Hypothalamus (tissue), 51 donors: Measurements from ENCODE around the gene MPDU1.
"Not testable (repeated sequence)": the region's sequence is repeated elsewhere in the genome, so short reads cannot be mapped to it uniquely, and the experiment has no call there.

Experiments used
- DNase-seq, 51 donors: peaks; one replicate each; lab custom pipeline; 2025; lab: John Stamatoyannopoulos, UW

Gene MPDU1

GRCh38 chr17:7579001-7579833 lies 4.4 kb upstream of the MPDU1 start, which contains the start of gene CD68:
CD68 (plus strand) TSS chr17:7579638; CDS start chr17:7579678, 40 bp downstream.
- peak in 23 of 51 donors; percentile 16 to 74 (median 47) for DNase-seq

- peak in 1 of 51 donors; percentile 7 for DNase-seq
These were observed 3.6 kb upstream of the MPDU1 start for GRCh38 chr17:7579834-7580603.

GRCh38 chr17:7580604-7581575 lies 2.8 kb upstream of the MPDU1 start:
- no peak for DNase-seq

GRCh38 chr17:7582396-7583252 lies 1.0 kb upstream of the MPDU1 start:
- DNase-seq = peak in 2 of 51 donors; percentile 17 to 56

- DNase-seq = no peak
These were observed 3.2 kb downstream of the MPDU1 start for GRCh38 chr17:7586673-7587419.

- DNase-seq = no peak
These were observed 3.9 kb downstream of the MPDU1 start for GRCh38 chr17:7587420-7588151.

GRCh38 chr17:7588553-7589203 lies 5.0 kb downstream of the MPDU1 start:
- peak in 1 of 51 donors; percentile 42 for DNase-seq

GRCh38 chr17:7589204-7589868 lies 5.7 kb downstream of the MPDU1 start:
- DNase-seq = peak in 45 of 51 donors; percentile 26 to 88 (median 73)

- no peak for DNase-seq
These were observed 6.4 kb downstream of the MPDU1 start, which contains the start of gene SOX15 for GRCh38 chr17:7589891-7590691. SOX15 (minus strand) TSS chr17:7590094; CDS start chr17:7589676, 418 bp downstream.

- no peak for DNase-seq
These were observed 7.1 kb downstream of the MPDU1 start for GRCh38 chr17:7590743-7591142.

GRCh38 chr17:7591596-7591995 lies 7.9 kb downstream of the MPDU1 start:
- no peak for DNase-seq

GRCh38 chr17:7592422-7593021 lies 8.9 kb downstream of the MPDU1 start:
- DNase-seq = no peak

- no peak for DNase-seq
These were observed 9.6 kb downstream of the MPDU1 start for GRCh38 chr17:7593296-7593695.

- DNase-seq = not testable (repeated sequence)
These were observed 13.9 kb downstream of the MPDU1 start for GRCh38 chr17:7597561-7597960.

- DNase-seq = no peak
These were observed 22.6 kb downstream of the MPDU1 start for GRCh38 chr17:7606280-7606679.

GRCh38 chr17:7610641-7611040 lies 27.0 kb downstream of the MPDU1 start:
- DNase-seq = no peak
